Fibroblast of lung (primary cell): Measurements from ENCODE around the gene NDUFV1. TPM values are rescaled to one million over a fixed set of nuclear protein-coding genes. Genes with fewer than 3 reads are reported as not detected.
"Not testable (repeated sequence)": the region's sequence is repeated elsewhere in the genome, so short reads cannot be mapped to it uniquely, and the experiment has no call there.

Source experiments
- DNase-seq, 2 donors: peaks; one replicate each; pipeline versions ENCODE4 v3.0.0 to v3.0.0-alpha.2; 2010; ENCODE audit warnings: low read depth in 2 of 2
- H2AFZ ChIP-seq: 2 replicates; pipeline ENCODE4 v1.5.1; 2012; ENCODE audit warnings: low read length, control low read depth, inconsistent platforms
- H3K27ac ChIP-seq: 2 replicates; pipeline ENCODE4 v1.5.1; 2011; ENCODE audit warnings: low read length, control low read depth; ENCODE audit not compliant: insufficient read depth
- H3K27me3 ChIP-seq: 2 replicates; pipeline ENCODE4 v1.5.1; 2011; ENCODE audit warnings: mild to moderate bottlenecking, low read length; ENCODE audit not compliant: control insufficient read depth, insufficient read depth
- H3K36me3 ChIP-seq: 2 replicates; pipeline ENCODE4 v1.5.1; 2011; ENCODE audit warnings: low read length; ENCODE audit not compliant: control insufficient read depth, insufficient read depth
- H3K4me1 ChIP-seq: 2 replicates; pipeline ENCODE4 v1.5.1; 2011; ENCODE audit warnings: low read length; ENCODE audit not compliant: control insufficient read depth, insufficient read depth; ENCODE audit errors: extremely low read depth
- H3K4me2 ChIP-seq: 2 replicates; pipeline ENCODE4 v1.5.1; 2011; ENCODE audit warnings: low read length, control low read depth; ENCODE audit not compliant: insufficient read depth; ENCODE audit errors: extremely low read depth
- H3K4me3 ChIP-seq, 4 experiments: fragments of 200-600 bp in 1 of 4; sonication (generic) in 1 of 4; replicated peaks in 1 of 4; 2 replicates each; pipeline ENCODE4 v1.5.1; 2011 to 2016; ENCODE audit warnings: low read length in 4 of 4, low read depth in 3 of 4, mild to moderate bottlenecking in 3 of 4, control low read depth in 2 of 4, inconsistent platforms in 1 of 4, mixed read lengths in 1 of 4; ENCODE audit not compliant: insufficient read depth in 1 of 4; ENCODE audit errors: control extremely low read depth in 1 of 4
- H3K79me2 ChIP-seq: 2 replicates; pipeline ENCODE4 v1.5.1; 2012; ENCODE audit warnings: mild to moderate bottlenecking, low read length, inconsistent platforms; ENCODE audit not compliant: control insufficient read depth, insufficient read depth
- H3K9ac ChIP-seq: 2 replicates; pipeline ENCODE4 v1.5.1; 2011; ENCODE audit warnings: mild to moderate bottlenecking, low read length, control low read depth; ENCODE audit not compliant: insufficient read depth
- H3K9me3 ChIP-seq: 2 replicates; pipeline ENCODE4 v1.5.1; 2012; ENCODE audit warnings: low read depth, low read length; ENCODE audit not compliant: control insufficient read depth, insufficient read depth
- H4K20me1 ChIP-seq: 2 replicates; pipeline ENCODE4 v1.5.1; 2011; ENCODE audit warnings: low read length; ENCODE audit not compliant: control insufficient read depth, insufficient read depth; ENCODE audit errors: extremely low read depth
- CTCF ChIP-seq, 2 donors: IDR thresholded peaks in 1 of 2; conservative IDR thresholded peaks in 1 of 2; 1 replicate in 1 of 2; 2 replicates in 1 of 2; pipeline ENCODE4 v1.5.1; 2011 to 2012; ENCODE audit warnings: low read length in 2 of 2, control low read depth in 1 of 2, inconsistent platforms in 1 of 2, low read depth in 1 of 2, mild to moderate bottlenecking in 1 of 2
- EZH2 ChIP-seq: IDR thresholded peaks from 2 replicates; pipeline ENCODE4 v1.5.1; 2012; ENCODE audit warnings: low read length, control low read depth, mild to moderate bottlenecking; ENCODE audit errors: missing control alignments
- polyA plus RNA-seq, 2 donors: library from polyadenylated mRNA; depleted of rRNA in 1 of 2; stranded (reverse) in 1 of 2; unstranded in 1 of 2; fragments of >200 nt; gene quantifications; 2 replicates each; pipeline ENCODE4 v1.2.1, GENCODE V29; 2011 to 2012; ENCODE audit warnings: missing spikeins in 1 of 2
- total RNA-seq: library from RNA; depleted of rRNA; stranded (reverse); fragments of >200 nt; gene quantifications from 2 replicates; pipeline ENCODE4 v1.2.1, GENCODE V29; 2014

The NDUFV1 gene
- total and polyA plus RNA-seq, 2 donors (not counting 1 experiment from before 2014, with no cell fraction given), result 64.9 to 171 TPM

GRCh38 chr11:67562963-67563704, 43.6 kb upstream of the NDUFV1 start:
- Histone ChIP-seq H3K9me3 (no peaks in the 10 kb centered on the region), H3K27ac (no peak overlapping the region), H2AFZ (no peak overlapping the region), H3K36me3 (no peaks in the 10 kb centered on the region), H3K79me2 (no peaks in the 10 kb centered on the region), H3K27me3 (no peaks in the 10 kb centered on the region), H3K9ac (no peak overlapping the region), H3K4me1 (no peaks in the 10 kb centered on the region), H4K20me1 (no peaks in the 10 kb centered on the region), H3K4me3 (no peak overlapping the region), H3K4me2 (no peak overlapping the region)
- DNase-seq, result peak in 1 of 2 donors; percentile 45
- no peak for TF ChIP-seq CTCF (conservative IDR thresholded peaks at IDR 0.05 in 1 of 2, IDR thresholded peaks at IDR 0.05 in 1 of 2; ENCODE audit: low read depth in 1 of 2, low read length in 2 of 2)
- no peak for TF ChIP-seq EZH2

DNA sequence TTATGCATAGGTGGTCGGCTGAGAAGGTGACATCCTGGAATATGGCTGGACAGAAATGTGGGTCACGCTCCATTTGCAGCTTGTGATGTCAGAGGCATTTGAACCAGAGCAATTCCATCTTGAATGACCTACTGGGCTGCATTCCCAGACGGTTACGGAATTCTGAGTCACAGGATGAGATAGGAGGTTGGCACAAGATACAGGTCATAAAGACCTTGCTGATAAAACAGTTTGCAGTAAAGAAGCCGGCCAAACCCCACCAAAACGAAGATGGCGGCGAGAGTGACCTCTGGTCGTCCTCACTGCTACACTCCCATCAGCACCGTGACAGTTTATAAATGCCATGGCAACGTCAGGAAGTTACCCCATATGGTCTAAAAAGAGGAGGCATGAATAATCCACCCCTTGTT, 43.0 kb upstream of the NDUFV1 start:
- H3K27me3 ChIP-seq, H3K9me3 ChIP-seq, H3K4me3 ChIP-seq, H3K4me2 ChIP-seq, H3K79me2 ChIP-seq, H3K27ac ChIP-seq, H3K36me3 ChIP-seq, H3K9ac ChIP-seq, H4K20me1 ChIP-seq, H2AFZ ChIP-seq, H3K4me1 ChIP-seq: not testable (repeated sequence)
- peak; percentile 76 to 97 for DNase-seq

DNA sequence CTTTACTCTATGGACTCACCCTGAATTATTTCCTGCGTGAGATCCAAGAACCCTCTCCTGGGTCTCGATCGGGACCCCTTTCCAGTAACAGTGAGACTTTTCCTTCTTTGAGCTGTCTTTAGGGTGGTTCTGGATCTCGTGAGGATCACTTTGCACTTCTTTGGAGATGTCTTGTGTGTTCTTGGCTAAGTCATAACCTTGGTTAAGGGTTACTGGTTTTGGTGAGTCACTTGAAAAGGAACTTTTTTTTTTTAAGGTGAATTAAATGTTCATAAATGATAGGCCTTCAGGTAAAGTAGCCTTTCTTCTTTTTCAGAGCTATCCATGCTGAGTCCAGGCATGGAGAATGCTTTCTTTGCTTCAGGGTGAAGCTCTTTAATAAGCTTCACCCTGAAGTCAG, 42.5 kb upstream of the NDUFV1 start:
- peak in 1 of 2 donors; percentile 52 for DNase-seq
- Histone ChIP-seq H2AFZ (no peak overlapping the region), H3K4me1 (no peaks in the 10 kb centered on the region)

More for the DNA sequence above, 42.5 kb upstream of the NDUFV1 start:
- Histone ChIP-seq H3K4me2 (no peak overlapping the region), H3K9ac (no peak overlapping the region), H3K36me3 (no peaks in the 10 kb centered on the region), H3K27me3 (no peaks in the 10 kb centered on the region), H3K9me3 (no peaks in the 10 kb centered on the region), H3K27ac (no peak overlapping the region), H3K79me2 (no peaks in the 10 kb centered on the region), H4K20me1 (no peaks in the 10 kb centered on the region), H3K4me3 (no peak overlapping the region)
- TF ChIP-seq CTCF (conservative IDR thresholded peaks at IDR 0.05 in 1 of 2, IDR thresholded peaks at IDR 0.05 in 1 of 2; ENCODE audit: low read depth in 1 of 2, low read length in 2 of 2) (no peak), EZH2 (no peak)
